CD14-positive monocyte (primary cell): Measurements from ENCODE around the gene FNBP1L. TPM values are rescaled to one million over a fixed set of nuclear protein-coding genes. Genes with fewer than 3 reads are reported as not detected.

Experiments used
- DNase-seq, 3 donors: peaks; one replicate each; pipeline ENCODE4 v3.0.0-alpha.2; 2011 to 2022
- H2AFZ ChIP-seq: 2 replicates; pipeline ENCODE4 v1.6.0; 2012; ENCODE audit warnings: mild to moderate bottlenecking, low read depth, low read length, inconsistent platforms; ENCODE audit not compliant: insufficient read depth, poor library complexity, severe bottlenecking
- H3K27ac ChIP-seq, 2 donors: 1 replicate in 1 of 2; 2 replicates in 1 of 2; pipeline ENCODE4 v1.5.1; 2012 to 2013; ENCODE audit warnings: low read length in 2 of 2, control low read depth in 1 of 2, inconsistent platforms in 1 of 2, low read depth in 1 of 2, mild to moderate bottlenecking in 1 of 2
- H3K27me3 ChIP-seq, 2 donors: one replicate each; pipeline versions ENCODE4 v1.6.0 to v1.6.1; 2011 to 2013; ENCODE audit warnings: low read length in 2 of 2; ENCODE audit not compliant: control insufficient read depth in 2 of 2, insufficient read depth in 2 of 2
- H3K36me3 ChIP-seq, 2 donors: replicated peaks in 1 of 2; 1 replicate in 1 of 2; 2 replicates in 1 of 2; pipeline versions ENCODE4 v1.5.1 to v1.6.1; 2012 to 2013; ENCODE audit warnings: low read length in 2 of 2, control low read depth in 1 of 2, inconsistent platforms in 1 of 2, mild to moderate bottlenecking in 1 of 2; ENCODE audit not compliant: insufficient read depth in 2 of 2, control insufficient read depth in 1 of 2
- H3K4me1 ChIP-seq, 2 donors: 1 replicate in 1 of 2; 2 replicates in 1 of 2; pipeline versions ENCODE4 v1.5.1 to v1.6.1; 2012 to 2013; ENCODE audit warnings: low read length in 2 of 2, control low read depth in 1 of 2, inconsistent platforms in 1 of 2, mild to moderate bottlenecking in 1 of 2, moderate library complexity in 1 of 2; ENCODE audit not compliant: insufficient read depth in 2 of 2, control insufficient read depth in 1 of 2
- H3K4me2 ChIP-seq: replicated peaks from 2 replicates; pipeline ENCODE3; 2012; ENCODE audit warnings: low read length, moderate library complexity, mild to moderate bottlenecking; ENCODE audit not compliant: poor library complexity, severe bottlenecking; ENCODE audit errors: extremely low read depth
- H3K4me3 ChIP-seq, 3 experiments: fragments of 200-600 bp in 1 of 3; sonication (generic) in 1 of 3; replicated peaks in 1 of 3; 1 replicate in 2 of 3; 2 replicates in 1 of 3; pipeline ENCODE4 v1.5.1; 2011 to 2013; ENCODE audit warnings: low read length in 3 of 3, mild to moderate bottlenecking in 3 of 3, control low read depth in 2 of 3, low read depth in 2 of 3, inconsistent platforms in 1 of 3, moderate library complexity in 1 of 3
- H3K79me2 ChIP-seq: 2 replicates; pipeline ENCODE4 v1.6.0; 2012; ENCODE audit warnings: mild to moderate bottlenecking, control low read depth, inconsistent platforms, low read length, moderate library complexity; ENCODE audit not compliant: insufficient read depth
- H3K9ac ChIP-seq: 2 replicates; pipeline ENCODE4 v1.6.0; 2017; ENCODE audit warnings: low read length, mild to moderate bottlenecking; ENCODE audit not compliant: insufficient read depth, poor library complexity, severe bottlenecking
- H3K9me3 ChIP-seq, 2 donors: replicated peaks in 1 of 2; 1 replicate in 1 of 2; 2 replicates in 1 of 2; pipeline versions ENCODE4 v1.5.1 to v1.6.1; 2012 to 2013; ENCODE audit warnings: low read length in 2 of 2, control low read depth in 1 of 2; ENCODE audit not compliant: control insufficient read depth in 1 of 2, insufficient read depth in 1 of 2
- H4K20me1 ChIP-seq: 2 replicates; pipeline ENCODE4 v1.6.0; 2012; ENCODE audit warnings: mild to moderate bottlenecking, low read length, control low read depth, moderate library complexity; ENCODE audit not compliant: insufficient read depth
- H3K27ac Mint-ChIP-seq, 7 donors: one replicate each; pipeline ENCODE4 v1.8.0; 2020; ENCODE audit warnings: mild to moderate bottlenecking in 7 of 7, mixed read lengths in 7 of 7, moderate library complexity in 6 of 7, inconsistent platforms in 2 of 7
- H3K27me3 Mint-ChIP-seq, 3 donors: one replicate each; pipeline ENCODE4 v1.8.0; 2021 to 2022; ENCODE audit warnings: low read depth in 3 of 3, mild to moderate bottlenecking in 3 of 3, mixed read lengths in 3 of 3, moderate library complexity in 3 of 3, inconsistent platforms in 1 of 3
- H3K36me3 Mint-ChIP-seq, 2 donors: one replicate each; pipeline ENCODE4 v1.8.0; 2020; ENCODE audit warnings: mixed read lengths in 2 of 2, inconsistent platforms in 1 of 2, mild to moderate bottlenecking in 1 of 2
- H3K4me1 Mint-ChIP-seq: one replicate; pipeline ENCODE4 v1.8.0; 2020; ENCODE audit warnings: mild to moderate bottlenecking, mixed read lengths
- H3K4me3 Mint-ChIP-seq, 2 donors: one replicate each; pipeline ENCODE4 v1.8.0; 2020; ENCODE audit warnings: mild to moderate bottlenecking in 2 of 2, mixed read lengths in 2 of 2, moderate library complexity in 1 of 2
- H3K9me3 Mint-ChIP-seq, 7 donors: one replicate each; pipeline ENCODE4 v1.8.0; 2020 to 2022; ENCODE audit warnings: mixed read lengths in 7 of 7, mild to moderate bottlenecking in 6 of 7, moderate library complexity in 6 of 7, inconsistent platforms in 2 of 7
- CTCF ChIP-seq: fragments of 200-600 bp; IDR thresholded peaks from one replicate; pipeline ENCODE4 v1.8.0; 2022; ENCODE audit warnings: antibody characterized with exemption, mild to moderate bottlenecking
- WGBS: methylation state at CpG from one replicate; pipeline ENCODE4 v1.1.5; 2013; ENCODE audit warnings: missing lambda C conversion rate; ENCODE audit not compliant: insufficient coverage; 5-methylcytosine and 5-hydroxymethylcytosine counted together
- intact Hi-C, 2 donors: fragments of 100-400 bp; cut with micrococcal nuclease; formaldehyde crosslinking; loops; one replicate each; pipeline versions ENCODE4 v1.15.0 to v1.15.1; 2023
- polyA plus RNA-seq, 3 donors: library from polyadenylated mRNA; depleted of rRNA in 1 of 3; unstranded in 2 of 3; stranded (reverse) in 1 of 3; fragments of 300-500 nt in 2 of 3; fragments of >200 nt in 1 of 3; fragmentation: Illumina TruSeq in 2 of 3; gene quantifications; 1 replicate in 2 of 3; 2 replicates in 1 of 3; pipeline ENCODE4 v1.2.3, GENCODE V29; 2012 to 2021

FNBP1L gene
- polyA plus RNA-seq, 3 donors, result 0.15 to 0.32 (median 0.28) TPM

DNA sequence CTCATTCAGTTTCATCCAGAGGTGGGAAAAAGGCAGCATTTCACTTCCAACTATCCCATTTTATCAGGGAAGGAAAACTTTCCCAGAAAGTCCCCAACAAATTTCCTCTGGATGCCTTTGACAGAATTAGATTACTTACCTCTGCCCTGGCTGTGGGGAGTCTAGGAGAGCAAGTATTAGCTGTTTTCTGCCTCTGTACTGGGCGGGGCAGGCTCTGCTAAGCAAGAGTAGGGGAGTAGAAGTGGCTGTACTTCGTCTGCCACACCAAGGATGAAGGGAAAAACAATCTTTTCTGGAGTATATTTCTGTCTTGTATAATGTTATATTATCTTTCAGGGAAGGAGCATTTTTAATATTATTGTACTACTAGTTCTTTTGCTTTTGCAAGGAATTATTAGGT lies 78.5 kb downstream of the FNBP1L start:
- no peak for DNase-seq
- intact Hi-C loops, result no loop called here
- no peaks in the 10 kb centered on the region for H3K36me3 ChIP-seq
- peaks cover 7% of the 10 kb centered on the region for H3K4me1 Mint-ChIP-seq
- H3K4me1 ChIP-seq, result no peaks in the 10 kb centered on the region
- H3K27me3 Mint-ChIP-seq, result no peaks in the 10 kb centered on the region
- H3K36me3 Mint-ChIP-seq, result peaks cover 0 to 6% of the 10 kb centered on the region in 2 donors
- no peak overlapping the region for H2AFZ ChIP-seq
- no peak for TF ChIP-seq CTCF
- H3K4me3 Mint-ChIP-seq, result no peak overlapping the region
- H3K27ac Mint-ChIP-seq, result no peak overlapping the region
- H4K20me1 ChIP-seq, result no peaks in the 10 kb centered on the region
- H3K4me3 ChIP-seq, result no peak overlapping the region
- no peaks in the 10 kb centered on the region for H3K27me3 ChIP-seq
- no CpG with 5 or more reads among the region's 2 CpGs for WGBS
- H3K9me3 Mint-ChIP-seq, result peaks cover 0 to 3% (median 0%) of the 10 kb centered on the region in 7 donors
- no peak overlapping the region for H3K9ac ChIP-seq
- H3K27ac ChIP-seq, result no peak overlapping the region
- H3K4me2 ChIP-seq, result no peak overlapping the region
- no peaks in the 10 kb centered on the region for H3K9me3 ChIP-seq
- no peaks in the 10 kb centered on the region for H3K79me2 ChIP-seq

- peaks cover 0 to 3% of the 10 kb centered on the region in 2 donors for H3K36me3 Mint-ChIP-seq
- H3K27me3 Mint-ChIP-seq, result no peaks in the 10 kb centered on the region
- Histone ChIP-seq H2AFZ (peak overlapping the region; percentile 9), H3K4me1 (no peaks in the 10 kb centered on the region), H3K27ac (no peak overlapping the region), H3K9me3 (no peaks in the 10 kb centered on the region), H3K4me3 (no peak overlapping the region), H3K4me2 (no peak overlapping the region), H4K20me1 (no peaks in the 10 kb centered on the region), H3K27me3 (no peaks in the 10 kb centered on the region), H3K36me3 (no peaks in the 10 kb centered on the region), H3K9ac (no peak overlapping the region), H3K79me2 (no peaks in the 10 kb centered on the region)
- H3K9me3 Mint-ChIP-seq, result peaks cover 0 to 5% (median 0%) of the 10 kb centered on the region in 7 donors
- peak in 2 of 3 donors; percentile 5 to 6 for DNase-seq
- intact Hi-C loops, result no loop called here
- H3K4me3 Mint-ChIP-seq, result no peak overlapping the region
- TF ChIP-seq CTCF, result no peak
- no peak overlapping the region for H3K27ac Mint-ChIP-seq
- 0% methylated on average over 1 of the region's 1 CpG for WGBS
- peaks cover 7% of the 10 kb centered on the region for H3K4me1 Mint-ChIP-seq
These were observed 80.5 kb downstream of the FNBP1L start for GRCh38 chr1:93528412-93528811.
